HG02588 (cell line): Measurements from ENCODE around the gene CDY2A.
"Not testable (repeated sequence)": the region's sequence is repeated elsewhere in the genome, so short reads cannot be mapped to it uniquely, and the experiment has no call there.

Experiments used
- ATAC-seq: cut with Tn5 transposase; IDR thresholded peaks from one replicate; pipeline ENCODE4 v1.9.1; 2021; ENCODE audit warnings: mild to moderate bottlenecking, moderate library complexity; ENCODE audit not compliant: unreplicated experiment

The CDY2A gene, protein sequence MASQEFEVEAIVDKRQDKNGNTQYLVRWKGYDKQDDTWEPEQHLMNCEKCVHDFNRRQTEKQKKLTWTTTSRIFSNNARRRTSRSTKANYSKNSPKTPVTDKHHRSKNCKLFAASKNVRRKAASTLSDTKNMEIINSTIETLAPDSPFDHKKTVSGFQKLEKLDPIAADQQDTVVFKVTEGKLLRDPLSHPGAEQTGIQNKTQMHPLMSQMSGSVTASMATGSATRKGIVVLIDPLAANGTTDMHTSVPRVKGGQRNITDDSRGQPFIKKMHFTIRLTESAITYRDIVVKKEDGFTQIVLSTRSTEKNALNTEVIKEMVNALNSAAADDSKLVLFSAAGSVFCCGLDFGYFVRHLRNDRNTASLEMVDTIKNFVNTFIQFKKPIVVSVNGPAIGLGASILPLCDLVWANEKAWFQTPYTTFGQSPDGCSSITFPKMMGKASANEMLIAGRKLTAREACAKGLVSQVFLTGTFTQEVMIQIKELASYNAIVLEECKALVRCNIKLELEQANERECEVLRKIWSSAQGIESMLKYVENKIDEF

DNA sequence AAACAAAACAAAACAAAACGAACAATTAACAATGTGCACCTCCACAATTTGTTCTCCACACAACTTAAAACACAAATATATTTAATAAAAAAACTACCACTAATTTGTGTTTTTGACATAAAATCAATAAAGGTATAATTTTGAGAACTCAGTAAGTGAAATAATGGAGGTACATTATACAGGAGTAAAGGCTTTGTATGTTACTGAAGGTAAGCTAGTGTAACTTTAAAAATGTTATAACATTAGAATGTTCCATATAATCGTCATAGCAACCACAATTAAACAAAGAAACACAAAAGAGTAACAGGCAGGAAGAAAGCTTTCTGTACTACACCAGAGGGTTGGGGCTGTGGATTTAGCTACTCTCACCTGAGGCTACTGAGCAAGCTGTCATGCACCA is at the start of gene CDY2A:
Gene CDY2A (plus strand): TSS at position 301 of the 400 bp plus-strand sequence. CDS start 328 bp downstream, outside the sequence.
- not testable (repeated sequence) for ATAC-seq

GRCh38 chrY:17997586-17997985 is 28.0 kb upstream of the CDY2A start:
- not testable (repeated sequence) for ATAC-seq

DNA sequence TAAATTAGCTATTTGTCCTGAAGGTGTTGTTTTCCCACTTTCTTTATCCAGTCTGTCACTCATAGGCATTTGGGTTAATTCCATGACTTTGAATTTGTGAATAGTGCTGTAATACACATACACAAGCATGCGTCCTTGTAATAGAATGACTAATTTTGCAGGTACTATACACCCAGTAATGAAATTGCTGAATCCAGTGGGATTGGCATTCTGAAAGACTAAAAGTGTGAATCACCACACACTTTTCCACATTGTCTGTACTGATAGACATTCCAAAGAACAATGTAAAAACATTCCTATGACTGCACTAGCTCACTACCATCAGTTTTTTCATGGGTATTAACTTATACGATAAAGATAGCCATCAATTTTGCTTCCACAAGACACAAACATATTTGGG is 27.3 kb upstream of the CDY2A start:
- ATAC-seq, result not testable (repeated sequence)

GRCh38 chrY:18023897-18024296 is 1.7 kb upstream of the CDY2A start:
- not testable (repeated sequence) for ATAC-seq

GRCh38 chrY:18028845-18029244 is 3.3 kb downstream of the CDY2A start:
- ATAC-seq, result not testable (repeated sequence)

- not testable (repeated sequence) for ATAC-seq
These were observed 4.6 kb downstream of the CDY2A start for GRCh38 chrY:18030178-18030577.

DNA sequence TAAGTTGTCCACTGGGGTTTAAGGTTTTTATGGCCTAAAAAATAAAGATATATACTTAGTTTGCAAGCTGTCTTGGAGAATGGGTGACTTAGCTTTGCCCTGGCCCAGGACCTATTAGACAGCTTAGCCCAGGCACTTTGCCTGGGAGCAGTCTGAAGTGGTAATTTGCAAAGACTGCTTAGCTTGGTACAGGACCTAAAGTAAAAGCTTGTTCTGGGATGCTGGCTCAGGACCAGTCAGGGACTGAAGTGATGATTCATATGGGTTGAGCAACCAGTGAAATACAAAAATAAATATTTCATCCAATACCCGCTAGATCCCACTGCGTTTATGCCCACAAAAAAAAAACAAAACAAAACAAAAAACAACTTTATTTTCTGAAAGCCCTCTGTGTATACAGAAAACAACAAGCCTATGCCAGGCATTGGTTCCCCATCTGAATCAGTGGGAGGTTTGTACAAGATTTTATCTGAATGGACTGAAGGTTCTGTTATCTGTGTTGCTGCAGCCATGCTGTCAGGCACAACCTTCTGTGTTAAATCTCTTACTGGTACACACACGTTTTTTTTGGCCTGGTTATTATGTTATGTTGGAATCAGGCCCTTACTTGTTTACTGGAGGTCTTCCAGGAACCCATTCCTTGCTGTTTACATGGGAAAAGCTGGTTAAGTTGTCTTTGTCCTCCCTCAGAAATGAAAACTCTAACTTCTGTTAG is 8.7 kb downstream of the CDY2A start:
- not testable (repeated sequence) for ATAC-seq

- ATAC-seq, result not testable (repeated sequence)
These were observed 9.3 kb downstream of the CDY2A start for GRCh38 chrY:18034864-18035263.

- not testable (repeated sequence) for ATAC-seq
These were observed 19.4 kb downstream of the CDY2A start for GRCh38 chrY:18044990-18045389.

GRCh38 chrY:18048149-18049040 is 22.8 kb downstream of the CDY2A start:
- not testable (repeated sequence) for ATAC-seq

DNA sequence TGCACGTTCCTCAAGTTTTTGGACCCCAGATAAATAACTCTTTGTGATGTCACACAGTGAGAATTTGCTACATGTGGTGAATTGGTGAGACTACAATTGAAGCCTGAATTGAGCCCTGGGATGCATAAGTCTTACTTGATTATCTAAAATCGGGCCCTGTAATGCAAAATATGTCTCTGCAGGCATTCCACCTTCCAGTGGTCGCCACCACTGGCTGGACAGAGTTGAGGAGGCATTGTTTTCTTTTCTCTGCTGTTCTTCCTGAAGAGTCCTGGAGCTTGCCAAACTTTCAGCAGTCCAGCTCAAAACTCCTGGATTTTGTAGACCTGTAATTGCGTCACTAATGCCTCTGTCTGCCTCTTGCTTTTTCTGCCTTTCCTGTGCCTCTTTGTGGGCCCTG is 23.5 kb downstream of the CDY2A start:
- ATAC-seq, result not testable (repeated sequence)

DNA sequence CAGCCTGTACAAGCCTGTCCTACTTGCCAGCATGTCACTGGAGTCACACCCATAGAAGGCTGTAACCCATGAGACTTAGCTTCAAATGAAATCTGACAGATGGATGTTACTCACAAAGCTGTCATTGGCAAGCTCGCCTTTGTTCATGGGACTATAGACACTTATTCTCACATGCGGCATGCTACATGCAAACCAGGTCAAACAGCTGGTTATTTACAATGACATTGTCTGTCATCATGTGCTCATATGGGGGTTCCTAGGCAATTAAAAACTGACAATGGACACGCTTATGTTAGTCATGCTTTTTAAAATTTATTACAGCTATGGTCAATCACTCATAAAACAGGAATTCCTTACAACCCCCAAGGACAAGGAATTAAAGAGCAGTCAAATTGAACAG is 30.9 kb downstream of the CDY2A start:
- not testable (repeated sequence) for ATAC-seq

- ATAC-seq, result not testable (repeated sequence)
These were observed 47.9 kb downstream of the CDY2A start for GRCh38 chrY:18073464-18073863.
